Cerebellar cortex (tissue), 1 donor: ENCODE measurements around the gene NECTIN1.

Experiments used
- DNase-seq: peaks from one replicate; pipeline ENCODE4 v3.0.0-alpha.2; 2015; ENCODE audit warnings: low spot score

The NECTIN1 gene

DNA sequence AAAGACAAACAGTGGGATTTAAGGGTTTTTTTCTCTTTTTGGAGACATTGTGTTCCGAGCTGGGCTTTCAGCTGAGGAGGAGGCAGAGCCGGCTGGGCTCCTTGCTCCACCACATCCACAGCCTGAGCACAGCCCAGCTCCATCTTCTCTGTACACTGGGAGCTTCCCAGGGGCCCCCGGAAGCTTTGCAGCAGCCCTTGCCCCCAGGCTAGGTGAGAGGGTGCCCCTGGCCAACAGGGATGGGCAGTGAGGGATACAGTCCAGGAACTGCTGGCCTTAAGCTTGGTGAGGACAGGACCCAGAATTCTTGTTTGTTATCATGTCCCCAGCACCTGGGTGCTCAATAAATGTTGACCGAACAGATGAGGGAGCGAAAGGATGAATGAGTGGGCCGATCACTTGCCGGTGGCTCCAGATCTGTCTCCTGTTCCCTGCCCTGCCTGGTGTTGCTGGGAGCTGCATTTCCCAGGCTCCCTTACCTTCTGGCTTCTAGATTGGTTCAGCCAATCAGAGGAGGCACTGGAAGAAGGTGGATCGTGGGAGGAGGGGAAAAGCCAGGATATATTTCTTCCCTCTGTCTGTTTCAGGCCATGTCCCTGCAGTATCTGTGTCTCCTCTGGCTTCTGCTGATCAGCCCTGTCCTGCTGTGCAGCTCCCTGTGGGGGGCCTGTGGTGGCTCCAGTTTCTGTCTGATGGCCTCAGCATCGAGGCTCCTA is 26.5 kb upstream of the NECTIN1 start:
- DNase-seq = no peak

DNA sequence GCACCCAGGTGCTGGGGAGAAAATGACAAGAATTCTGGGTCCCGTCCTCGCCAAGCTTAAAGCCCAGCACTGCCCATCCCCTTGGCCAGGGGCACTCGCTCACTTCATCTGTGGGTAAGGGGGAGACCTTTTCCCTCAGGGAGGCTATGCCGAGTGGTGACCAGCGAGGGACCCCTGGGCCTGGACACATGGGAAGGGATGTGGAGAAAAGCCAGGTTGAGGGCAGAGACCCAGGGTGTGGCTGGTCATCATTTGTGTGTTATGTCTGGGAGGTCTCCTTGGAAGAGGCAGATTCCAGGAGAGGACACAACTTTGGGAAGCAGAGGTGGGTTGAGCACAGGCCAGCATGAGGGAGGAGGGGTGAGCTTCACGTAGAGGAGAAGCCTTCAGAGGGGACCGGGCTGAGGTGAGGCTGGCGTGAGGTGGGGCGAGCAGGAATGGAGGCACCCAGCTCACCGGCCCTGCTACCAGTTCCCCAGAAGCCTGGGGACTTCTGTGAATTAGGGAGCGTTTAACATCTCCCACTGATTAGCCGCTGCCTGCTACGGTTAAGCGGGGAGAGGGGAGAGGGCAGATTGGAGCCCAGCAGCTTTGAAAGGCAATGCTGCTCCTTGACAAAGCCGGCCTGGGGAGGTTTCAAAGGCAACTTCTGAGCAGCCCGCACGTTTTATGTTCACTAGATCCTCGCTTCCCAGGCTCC is 25.8 kb upstream of the NECTIN1 start:
- DNase-seq = no peak

DNA sequence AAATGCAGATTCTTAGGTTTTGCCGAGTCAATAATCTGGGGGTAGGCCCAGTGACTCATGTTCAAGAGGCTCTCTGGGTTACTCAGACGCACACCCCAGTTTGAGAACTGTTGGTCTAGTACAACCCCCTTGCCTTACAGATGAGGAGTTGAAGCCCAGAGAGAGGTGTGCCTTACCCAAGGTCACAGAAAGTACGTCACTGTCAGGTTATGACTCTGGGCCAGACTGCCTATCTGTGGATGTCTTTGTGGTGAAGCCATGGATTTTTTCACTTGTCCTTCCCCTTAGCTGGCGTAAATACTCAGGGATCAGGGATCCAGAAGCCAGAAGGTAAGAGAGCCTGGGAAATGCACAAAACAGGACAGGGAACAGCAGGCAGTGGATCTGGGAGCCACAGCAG is 25.2 kb upstream of the NECTIN1 start:
- no peak for DNase-seq

DNA sequence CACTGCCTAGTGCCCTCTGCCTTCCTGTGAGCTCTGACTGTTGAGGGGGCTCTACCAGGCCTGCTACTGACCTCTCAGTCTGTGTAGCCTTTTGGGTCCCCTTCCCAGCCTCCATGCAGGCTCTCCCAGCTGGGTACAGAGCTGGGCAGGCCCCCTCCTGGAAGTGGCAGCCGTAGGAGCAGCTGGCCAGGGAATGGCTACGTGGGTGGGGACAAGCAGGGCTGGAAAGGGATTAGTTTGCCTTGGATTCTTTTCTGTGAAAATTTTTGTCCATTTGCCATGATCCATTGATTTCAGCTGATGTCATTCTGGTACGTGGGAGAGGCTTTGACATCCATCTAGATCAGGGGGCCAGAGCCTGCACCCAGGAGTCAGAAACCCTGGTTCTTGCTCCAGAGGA is 23.9 kb upstream of the NECTIN1 start:
- DNase-seq = no peak

DNA sequence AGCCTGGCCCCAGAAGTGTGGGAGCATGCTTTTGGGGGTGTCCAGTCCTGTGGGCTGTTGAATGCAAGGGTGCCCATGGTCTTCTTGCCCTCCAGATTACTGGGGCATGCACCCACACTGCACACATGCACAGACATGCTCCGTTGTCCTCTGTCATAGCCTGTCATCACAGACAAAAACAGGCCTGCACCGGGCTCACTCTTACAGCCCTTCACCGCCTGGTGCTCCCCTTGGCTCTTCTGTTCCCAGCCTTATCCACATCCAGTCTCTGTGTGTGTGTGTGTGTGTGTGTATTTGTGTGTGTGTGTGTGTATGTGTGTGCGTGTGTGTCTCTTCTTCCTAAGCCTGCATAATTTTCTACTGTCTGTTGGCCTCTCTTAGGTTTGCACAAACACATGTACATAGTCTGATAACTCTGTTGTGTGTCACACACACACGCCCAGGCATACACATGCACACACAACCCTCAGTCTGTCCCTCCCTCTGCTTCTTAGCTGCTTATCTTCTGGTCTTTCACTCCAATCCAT is 23.4 kb upstream of the NECTIN1 start:
- no peak for DNase-seq

DNA sequence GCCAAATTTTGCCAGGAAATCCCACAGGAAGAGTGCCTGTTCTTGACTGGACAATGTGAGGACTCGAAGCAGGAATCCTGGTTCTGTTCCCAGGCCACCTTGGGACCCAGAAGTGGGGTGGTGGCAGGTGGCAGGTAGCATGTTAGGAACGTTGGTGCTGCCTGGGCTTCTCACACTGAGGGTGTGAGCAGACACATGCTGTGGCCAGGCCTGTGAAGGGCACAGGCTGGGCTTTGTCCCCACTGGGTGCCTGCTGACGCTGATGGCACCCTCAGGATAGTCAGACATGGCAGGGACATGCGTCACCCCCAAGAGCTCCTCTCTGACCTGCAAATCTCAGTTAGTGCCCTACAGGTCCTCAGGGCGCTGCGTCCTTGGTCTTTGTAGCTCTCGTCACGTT is 21.1 kb upstream of the NECTIN1 start:
- DNase-seq = no peak

DNA sequence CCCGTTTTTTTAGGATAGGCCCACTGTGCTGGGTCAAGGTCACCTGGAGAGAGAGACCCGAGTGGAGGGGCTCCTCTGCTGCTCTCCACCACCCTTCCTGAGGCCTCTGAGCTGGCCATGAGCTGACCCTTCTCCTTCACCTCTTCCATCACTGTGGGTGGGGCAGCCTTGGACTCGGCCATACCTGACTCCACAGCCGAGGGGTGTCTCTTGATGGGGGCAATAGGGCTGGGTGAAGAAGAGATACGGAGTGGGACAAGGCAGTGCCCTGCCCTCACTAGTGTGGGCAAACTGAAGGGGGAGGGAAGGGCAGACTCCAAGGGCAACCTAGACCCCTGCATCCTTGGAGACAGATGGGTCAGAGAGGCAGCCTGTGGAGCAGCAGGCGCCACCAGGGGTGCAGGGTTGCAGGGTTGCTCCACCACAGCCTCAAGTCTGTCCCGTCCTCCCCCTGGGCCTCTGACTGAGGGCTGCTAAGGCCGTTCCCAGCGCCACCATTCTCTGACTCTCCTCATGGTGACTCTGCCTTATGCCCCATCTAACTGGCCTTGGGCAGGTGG is 20.1 kb upstream of the NECTIN1 start:
- DNase-seq = no peak

DNA sequence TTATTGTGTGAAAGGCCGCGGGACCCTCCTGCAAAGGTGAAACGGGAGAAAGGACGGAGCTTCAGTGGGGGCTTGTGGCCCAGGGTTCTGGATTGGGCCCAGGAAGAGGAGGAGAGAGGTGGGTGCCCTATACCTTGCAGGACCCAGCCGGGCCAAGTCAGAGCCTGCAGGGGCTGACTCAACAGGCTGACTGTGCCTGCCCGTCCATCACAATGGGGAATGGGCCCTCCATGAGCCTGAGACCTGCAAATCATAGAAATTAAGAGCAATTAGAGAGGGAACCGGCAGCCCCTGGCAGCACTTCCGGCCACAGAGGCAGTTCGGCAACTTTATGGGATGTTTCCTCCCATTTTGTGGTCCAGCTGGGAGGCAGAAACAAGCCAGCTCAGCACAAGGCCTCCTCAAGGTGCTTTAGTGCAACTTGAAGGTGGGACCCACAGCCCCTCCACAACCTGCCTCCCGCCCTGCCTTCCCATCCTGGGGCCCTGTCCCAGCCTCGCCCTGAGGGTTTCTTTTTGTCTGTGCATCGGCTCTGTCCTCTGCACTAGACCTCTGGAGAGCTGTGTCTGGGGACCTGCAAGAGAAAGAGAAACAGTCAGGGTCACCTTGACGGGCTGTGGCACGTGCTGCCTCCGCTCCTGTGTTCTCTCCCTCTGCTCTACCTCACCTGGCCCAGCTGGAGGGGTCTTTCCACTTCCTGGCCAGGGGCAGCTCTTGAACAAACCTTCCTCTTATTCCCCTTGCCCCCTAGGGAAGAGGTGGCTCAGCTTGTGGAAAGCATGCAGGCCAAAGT is 19.1 kb upstream of the NECTIN1 start:
- DNase-seq = no peak

DNA sequence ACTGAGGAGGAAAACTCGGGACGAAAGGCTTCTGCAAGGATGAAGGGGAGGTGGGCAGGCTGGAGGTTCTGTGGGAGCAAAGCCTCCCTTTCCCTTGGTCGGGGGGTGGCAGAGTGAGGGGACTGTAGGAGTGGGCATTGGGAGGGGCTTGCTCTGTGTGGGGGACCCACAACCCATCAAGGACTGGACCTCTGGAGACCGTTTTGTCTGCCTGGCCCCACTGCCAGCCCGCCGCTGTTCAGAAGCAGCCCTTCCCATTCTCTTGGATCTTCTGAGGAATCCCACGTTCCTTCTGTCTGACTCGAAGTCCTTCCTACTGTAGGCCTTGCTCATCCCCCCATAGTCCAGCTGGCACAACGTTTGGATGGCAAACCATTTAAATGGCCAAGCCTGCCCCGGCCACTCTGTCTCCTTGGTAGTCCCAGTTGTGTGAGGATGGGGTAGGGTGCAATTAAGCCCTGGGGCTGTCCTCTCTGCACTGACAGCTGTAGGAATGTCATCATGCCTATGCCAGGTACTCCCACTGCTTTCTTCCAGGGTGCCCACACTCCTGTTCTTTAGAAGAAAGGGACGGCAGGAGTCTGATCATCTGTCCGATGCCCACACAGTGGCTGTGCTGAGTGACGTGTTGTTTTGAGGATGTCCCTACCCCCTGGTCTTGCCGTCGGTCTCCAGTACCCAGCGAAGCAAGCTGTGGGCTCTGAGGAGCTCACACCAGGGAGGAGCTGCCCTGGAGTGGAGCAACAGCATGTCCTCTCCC is 17.0 kb upstream of the NECTIN1 start:
- DNase-seq = no peak

DNA sequence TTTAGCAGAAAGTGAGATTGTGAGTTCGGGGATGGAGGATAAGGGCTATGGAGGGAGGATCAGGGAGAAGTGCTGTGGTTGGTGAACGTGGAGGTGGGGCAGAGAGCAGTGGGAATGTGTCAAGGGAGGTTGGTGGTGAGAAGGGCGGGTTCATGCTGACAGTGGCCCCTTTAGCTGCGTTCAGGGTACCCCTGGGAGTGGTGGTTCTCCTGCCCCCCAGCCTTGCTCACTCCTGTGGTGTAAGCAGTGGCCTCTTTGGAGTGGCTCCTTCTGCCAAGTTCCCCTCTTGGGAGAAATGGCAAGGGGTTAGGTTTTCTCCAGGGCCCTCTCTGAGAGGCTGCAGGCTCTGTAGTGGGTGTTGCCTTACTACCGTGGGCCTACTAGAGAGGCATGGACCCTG is 16.1 kb upstream of the NECTIN1 start:
- DNase-seq = no peak

DNA sequence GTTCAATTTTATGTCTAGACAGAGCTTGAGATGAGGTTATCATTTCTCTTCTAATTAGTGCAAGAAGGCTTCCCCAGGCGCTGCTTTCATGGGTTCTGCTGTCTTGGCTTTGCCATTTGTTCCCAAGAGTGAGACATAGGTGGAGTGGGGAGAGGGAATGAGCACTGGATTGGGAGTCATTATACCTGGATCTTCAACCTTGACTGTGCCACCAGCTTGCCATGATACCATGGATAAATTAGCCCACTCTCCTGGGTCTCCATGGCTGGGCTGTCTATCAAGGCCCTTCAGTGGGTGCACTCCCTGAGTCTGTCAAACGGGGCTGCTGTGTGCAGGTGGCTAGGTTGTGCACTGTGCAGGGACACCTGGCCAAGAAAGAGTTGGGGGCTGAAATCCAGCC is 15.6 kb upstream of the NECTIN1 start:
- DNase-seq = no peak

DNA sequence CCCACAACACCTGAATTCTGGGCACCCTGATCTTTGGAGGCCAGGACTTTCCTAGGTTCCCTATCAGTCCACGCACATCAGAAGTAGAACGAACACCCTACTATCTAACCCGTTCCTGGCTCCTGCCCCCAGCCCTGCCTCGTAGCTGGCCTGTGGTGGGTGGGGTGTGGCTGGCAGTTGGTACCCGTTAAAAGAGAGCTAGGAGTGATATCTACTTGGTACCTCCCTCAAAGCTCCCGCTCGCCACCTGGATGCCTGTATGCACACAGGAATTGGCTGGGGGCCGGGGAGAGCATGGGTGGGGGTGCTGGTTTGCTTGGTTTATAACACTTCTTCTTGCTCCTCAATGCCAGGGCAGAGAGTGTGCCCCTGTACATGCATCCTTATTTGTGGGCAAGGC is 14.0 kb upstream of the NECTIN1 start:
- DNase-seq = no peak

DNA sequence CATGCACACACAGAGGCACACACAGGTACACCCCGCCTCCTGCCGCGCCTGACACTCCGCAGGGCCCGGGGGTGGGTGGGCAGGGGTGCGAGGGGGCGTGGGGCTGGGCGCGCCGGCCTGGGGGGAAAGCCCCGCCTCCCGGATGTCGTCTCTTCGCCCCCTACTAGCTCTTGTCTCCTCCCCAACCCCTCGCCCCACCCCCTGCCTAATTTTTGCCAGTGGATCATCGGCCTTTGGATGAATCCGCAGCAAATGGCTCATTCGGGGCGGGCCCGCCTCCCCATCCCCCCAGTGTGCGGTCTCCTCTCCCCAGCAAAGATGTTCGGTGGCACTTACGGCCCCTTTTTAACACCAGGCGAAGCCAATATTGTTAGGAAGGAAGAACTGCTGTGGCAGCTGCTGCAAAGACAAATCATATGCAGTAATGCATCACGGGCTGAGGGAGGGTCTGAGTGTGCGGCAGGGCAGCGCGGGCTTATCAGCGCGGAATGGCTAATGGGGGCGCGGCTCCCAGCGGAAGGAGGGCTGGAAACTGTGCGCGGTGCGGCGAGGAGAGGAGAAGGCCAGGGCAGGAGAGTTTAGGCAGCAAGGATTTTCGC is 13.4 kb upstream of the NECTIN1 start:
- DNase-seq = no peak

DNA sequence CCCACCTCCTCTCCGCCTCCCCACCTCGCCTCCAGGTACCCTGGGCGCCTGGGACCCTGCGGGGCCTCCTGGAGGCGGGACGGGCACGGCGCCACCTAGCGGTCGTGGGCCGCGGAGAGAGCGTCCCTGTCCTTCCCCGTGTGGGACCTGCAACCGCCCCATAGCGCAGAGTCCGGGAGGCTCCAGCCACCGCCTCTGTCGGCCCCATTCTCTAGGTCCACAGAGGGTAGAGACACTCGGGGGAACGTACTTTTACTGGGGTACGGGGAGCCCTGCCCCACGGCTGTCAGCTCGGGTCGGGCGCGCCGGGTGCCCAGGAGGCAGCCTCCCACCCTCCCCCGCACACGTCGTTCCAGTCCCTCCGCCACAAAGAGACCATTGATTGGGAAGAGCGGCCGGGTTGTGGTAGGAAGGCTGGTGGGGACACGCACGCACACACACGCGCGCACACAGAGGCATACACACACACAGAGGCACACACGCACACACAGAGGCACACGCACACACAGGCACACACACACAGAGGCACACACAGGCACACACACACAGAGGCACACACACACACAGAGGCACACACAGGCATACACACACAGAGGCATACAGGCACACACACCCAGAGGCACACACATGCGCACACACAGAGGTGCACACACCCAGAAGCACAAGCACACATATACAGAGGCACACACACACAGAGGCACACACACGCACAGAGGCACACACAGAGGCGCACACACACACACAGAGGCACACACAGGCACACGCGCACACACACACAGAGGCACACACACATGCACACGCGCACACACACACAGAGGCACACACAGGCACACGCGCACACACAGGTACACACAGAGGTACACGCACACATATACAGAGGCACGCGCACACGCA is 12.6 kb upstream of the NECTIN1 start:
- no peak for DNase-seq

DNA sequence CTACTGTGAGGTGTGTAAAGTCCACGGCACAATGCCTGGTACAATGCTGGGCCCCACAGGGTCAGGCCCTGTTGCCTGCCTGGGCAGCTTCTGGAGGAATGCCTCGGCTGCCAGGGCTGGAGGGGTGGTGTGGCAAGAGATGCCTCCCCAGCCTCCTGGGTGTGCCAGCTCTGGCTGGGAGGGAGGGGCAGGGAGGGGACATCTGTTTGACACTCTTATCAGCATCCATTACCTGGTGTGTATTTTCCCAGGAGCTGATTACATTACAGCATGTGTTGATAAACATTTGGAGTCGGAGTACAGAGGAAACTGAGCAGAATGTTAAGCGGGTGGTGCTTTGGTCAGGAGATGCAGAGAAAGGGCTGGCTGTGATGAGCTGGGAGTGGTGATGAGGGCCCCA is 11.0 kb upstream of the NECTIN1 start:
- DNase-seq = no peak

DNA sequence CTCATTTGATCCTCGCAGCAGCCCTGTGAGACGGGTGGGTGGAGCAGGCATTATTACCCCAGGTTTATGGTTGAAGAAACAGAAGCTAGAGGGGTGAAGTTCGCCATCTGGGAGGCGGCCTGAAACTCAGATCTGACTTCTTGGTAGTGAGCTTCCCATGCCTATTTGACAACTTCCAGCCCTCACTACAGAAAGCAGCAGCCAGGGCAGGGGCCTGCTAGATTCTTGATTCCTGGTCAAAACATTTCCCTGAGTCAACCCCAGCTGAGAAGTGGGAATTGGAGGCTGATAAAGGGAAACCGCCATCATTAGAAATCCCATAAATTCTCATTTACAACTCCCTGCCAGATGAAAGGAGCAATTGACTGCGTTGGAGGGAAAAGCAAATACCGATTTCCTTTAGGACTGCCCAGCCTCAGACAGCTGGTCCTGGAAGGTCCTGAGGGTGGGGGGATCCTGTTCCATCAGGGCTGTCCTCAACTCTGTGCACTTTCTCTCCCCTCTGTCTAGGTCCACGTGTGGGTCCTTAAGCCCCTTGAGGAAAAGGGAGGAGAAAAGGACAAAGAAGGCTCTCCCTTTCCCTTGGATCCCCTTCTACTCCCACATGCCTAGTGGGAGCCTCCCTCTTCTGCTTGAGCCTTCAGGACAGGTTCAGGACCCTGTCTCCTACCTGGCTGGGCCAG is 10.2 kb upstream of the NECTIN1 start:
- DNase-seq = no peak

DNA sequence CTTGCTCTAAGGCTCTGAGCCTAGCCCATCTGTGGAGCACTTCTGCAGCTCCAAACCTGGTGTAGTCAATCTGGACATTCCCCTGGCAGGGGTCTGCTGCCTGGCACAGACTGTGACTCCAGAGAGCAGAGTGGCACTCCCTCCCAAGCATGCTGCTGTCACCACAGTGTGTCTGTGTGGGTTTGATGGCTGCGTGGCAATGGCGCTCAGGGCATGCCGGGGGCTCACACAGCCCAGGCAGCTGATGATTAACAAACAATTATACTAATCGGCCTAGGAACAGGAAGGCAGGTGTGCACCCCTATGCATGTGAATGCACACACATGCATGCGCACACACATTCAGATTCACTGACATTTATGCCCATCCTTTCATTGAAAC is 9.0 kb upstream of the NECTIN1 start:
- no peak for DNase-seq

DNA sequence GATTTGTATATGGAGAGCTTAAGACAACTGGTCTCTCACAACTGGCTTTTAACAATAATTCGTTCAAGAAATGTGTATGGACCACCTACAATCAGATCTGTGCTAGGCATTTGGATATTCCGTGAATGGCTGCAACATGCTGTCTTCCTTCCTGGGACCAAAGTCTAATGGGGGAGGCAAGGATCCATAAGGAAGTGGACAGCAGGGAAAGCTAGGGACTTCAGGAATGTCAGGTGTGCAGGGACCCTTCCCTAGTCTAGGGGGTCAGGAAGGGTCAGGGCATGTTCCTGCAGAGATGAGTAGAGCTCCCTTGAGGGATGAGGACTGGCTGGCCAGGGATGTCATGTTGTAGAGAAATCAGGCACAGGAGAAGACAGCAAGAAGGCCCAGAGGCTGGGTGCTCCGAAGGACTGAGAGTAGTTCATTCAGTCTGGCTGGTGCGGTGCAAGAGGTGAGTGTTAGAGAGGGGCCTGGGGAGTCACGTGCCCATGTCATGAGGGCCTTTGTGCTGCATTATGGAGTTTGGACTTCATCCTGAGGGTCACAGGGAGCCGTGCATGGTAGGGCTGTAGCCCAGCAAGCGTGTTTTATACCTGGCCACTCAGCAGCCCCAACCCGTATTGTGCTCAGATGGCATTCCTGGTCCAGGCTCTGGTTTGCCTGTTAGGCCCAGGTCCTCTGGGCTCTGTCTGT is 8.5 kb upstream of the NECTIN1 start:
- DNase-seq = no peak

DNA sequence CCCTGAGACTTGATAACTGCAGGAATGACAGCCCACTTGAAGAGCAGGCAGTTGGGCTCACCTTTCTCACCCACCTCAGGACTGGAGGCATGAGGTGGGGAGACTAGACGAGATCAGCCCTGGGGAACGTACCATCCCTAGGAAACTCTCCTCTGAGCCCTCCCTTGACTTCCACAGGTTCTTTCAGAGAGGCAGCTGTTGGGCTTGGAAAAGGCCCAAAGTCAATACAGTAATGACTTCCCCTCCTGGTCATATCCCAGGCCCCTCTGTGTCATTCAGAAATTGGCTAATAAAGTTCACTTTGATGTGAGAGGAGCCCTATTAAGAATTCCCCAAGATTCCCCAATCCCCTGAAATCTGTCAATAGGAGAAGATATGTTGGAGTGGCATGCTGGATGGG is 5.8 kb upstream of the NECTIN1 start:
- DNase-seq = no peak
